IMR-90 (cell line): ENCODE measurements around the gene TLR3. TPM values are rescaled to one million over a fixed set of nuclear protein-coding genes. Genes with fewer than 3 reads are reported as not detected.

Experiments used
- ATAC-seq: fragments of 200-7000 bp; cut with Tn5 transposase; 2 replicates; pipeline ENCODE4 v1.9.1; 2020; ENCODE audit warnings: low read depth, mild to moderate bottlenecking, moderate library complexity
- BruUV-seq: library from RNA; stranded (reverse); fragments of 400-500 nt; replicated peaks from 2 replicates; lab custom pipeline; 2021; lab: Mats Ljungman, UMichigan
- CTCF ChIA-PET: fragments of 300-600 bp; formaldehyde crosslinking; extraction: SDS; loops from one replicate; lab custom pipeline; 2021; ENCODE audit warnings: antibody characterized with exemption; lab: Yijun Ruan, JAX
- POLR2A ChIA-PET: fragments of 300-600 bp; sonication (Branson Sonifier 250); formaldehyde crosslinking; loops from one replicate; lab custom pipeline; 2022; ENCODE audit warnings: antibody characterized with exemption; ENCODE audit not compliant: unreplicated experiment; lab: Charles Lee
- DNase-seq: peaks from one replicate; pipeline ENCODE4 v3.0.0; 2013
- H2AFZ ChIP-seq: replicated peaks from 2 replicates; pipeline ENCODE3; 2013; ENCODE audit warnings: low read length, mild to moderate bottlenecking; ENCODE audit not compliant: poor library complexity
- H2AK5ac ChIP-seq: 2 replicates; pipeline ENCODE4 v1.6.1; 2013; ENCODE audit warnings: low read depth, low read length, inconsistent platforms
- H2AK9ac ChIP-seq: replicated peaks from 2 replicates; pipeline ENCODE3; 2013; ENCODE audit warnings: mild to moderate bottlenecking, low read depth, low read length, moderate library complexity; ENCODE audit not compliant: poor library complexity
- H2BK120ac ChIP-seq: 2 replicates; pipeline ENCODE4 v1.6.1; 2013; ENCODE audit warnings: low read depth, low read length, inconsistent platforms
- H2BK15ac ChIP-seq: 3 replicates; pipeline ENCODE4 v1.6.1; 2013; ENCODE audit warnings: low read depth, low read length, inconsistent platforms
- H2BK20ac ChIP-seq: 2 replicates; pipeline ENCODE4 v1.6.1; 2013; ENCODE audit warnings: low read depth, mild to moderate bottlenecking, inconsistent platforms, low read length, moderate library complexity
- H2BK5ac ChIP-seq: 2 replicates; pipeline ENCODE4 v1.6.1; 2013; ENCODE audit warnings: mild to moderate bottlenecking, low read depth, low read length, inconsistent platforms; ENCODE audit not compliant: poor library complexity, severe bottlenecking
- H3K14ac ChIP-seq: replicated peaks from 2 replicates; pipeline ENCODE4 v1.6.1; 2013; ENCODE audit warnings: low read depth, low read length, inconsistent platforms
- H3K18ac ChIP-seq: 2 replicates; pipeline ENCODE4 v1.6.1; 2013; ENCODE audit warnings: low read depth, low read length, control low read depth
- H3K23ac ChIP-seq: 2 replicates; pipeline ENCODE4 v1.6.1; 2013; ENCODE audit warnings: low read depth, low read length, inconsistent platforms
- H3K27ac ChIP-seq: 2 replicates; pipeline ENCODE4 v1.5.1; 2013; ENCODE audit warnings: mild to moderate bottlenecking, control low read depth, low read length; ENCODE audit not compliant: insufficient read depth
- H3K27me3 ChIP-seq: 2 replicates; pipeline ENCODE4 v1.6.1; 2013; ENCODE audit warnings: low read length; ENCODE audit not compliant: control insufficient read depth, insufficient read depth
- H3K36me3 ChIP-seq: 2 replicates; pipeline ENCODE4 v1.6.1; 2013; ENCODE audit warnings: low read length, mixed read lengths; ENCODE audit not compliant: control insufficient read depth, insufficient read depth
- H3K4ac ChIP-seq: 2 replicates; pipeline ENCODE4 v1.6.1; 2013; ENCODE audit warnings: low read depth, low read length, inconsistent platforms
- H3K4me1 ChIP-seq: 2 replicates; pipeline ENCODE4 v1.6.1; 2013; ENCODE audit warnings: low read length, mixed read lengths; ENCODE audit not compliant: control insufficient read depth, insufficient read depth
- H3K4me2 ChIP-seq: 2 replicates; pipeline ENCODE4 v1.6.1; 2013; ENCODE audit warnings: low read depth, mild to moderate bottlenecking, control low read depth, low read length, moderate library complexity
- H3K4me3 ChIP-seq: 2 replicates; pipeline ENCODE4 v1.5.1; 2013; ENCODE audit warnings: low read depth, mild to moderate bottlenecking, control low read depth, low read length, moderate library complexity; ENCODE audit not compliant: insufficient read depth
- H3K56ac ChIP-seq: 2 replicates; pipeline ENCODE4 v1.6.1; 2013; ENCODE audit warnings: low read length, inconsistent platforms; ENCODE audit not compliant: insufficient read depth; ENCODE audit errors: extremely low read depth
- H3K79me1 ChIP-seq, 2 experiments: 2 replicates each; pipeline ENCODE4 v1.6.1; 2013; ENCODE audit warnings: low read length in 2 of 2, inconsistent platforms in 1 of 2, low read depth in 1 of 2
- H3K9ac ChIP-seq: 2 replicates; pipeline ENCODE4 v1.6.1; 2013; ENCODE audit warnings: low read depth, low read length, control low read depth
- H3K9me1 ChIP-seq: 2 replicates; pipeline ENCODE4 v1.6.1; 2013; ENCODE audit warnings: low read length, inconsistent platforms; ENCODE audit not compliant: insufficient read depth
- H3K9me3 ChIP-seq: 2 replicates; pipeline ENCODE4 v1.6.1; 2013; ENCODE audit warnings: low read length; ENCODE audit not compliant: control insufficient read depth, insufficient read depth
- H4K20me1 ChIP-seq: 2 replicates; pipeline ENCODE4 v1.6.1; 2013; ENCODE audit warnings: low read length, inconsistent platforms; ENCODE audit not compliant: insufficient read depth
- H4K5ac ChIP-seq: 2 replicates; pipeline ENCODE4 v1.6.1; 2013; ENCODE audit warnings: mild to moderate bottlenecking, low read depth, low read length, control low read depth
- H4K8ac ChIP-seq, 2 experiments: 2 replicates each; pipeline ENCODE4 v1.6.1; 2013; ENCODE audit warnings: low read depth in 2 of 2, low read length in 2 of 2, control low read depth in 1 of 2, inconsistent platforms in 1 of 2
- H4K91ac ChIP-seq: 2 replicates; pipeline ENCODE4 v1.6.1; 2013; ENCODE audit warnings: low read depth, low read length, inconsistent platforms; ENCODE audit not compliant: insufficient read depth
- BHLHE40 ChIP-seq: fragments of 150-350 bp; IDR thresholded peaks from 2 replicates; pipeline ENCODE4 v1.6.1; 2016; ENCODE audit warnings: mild to moderate bottlenecking, low read depth, low read length
- CEBPB ChIP-seq: IDR thresholded peaks from 2 replicates; pipeline ENCODE4 v1.6.1; 2012; ENCODE audit warnings: low read depth, low read length, improper control_type of control experiment
- FOS ChIP-seq: fragments of 150-350 bp; IDR thresholded peaks from 2 replicates; pipeline ENCODE4 v1.6.1; 2016; ENCODE audit warnings: low read depth, low read length
- MAFK ChIP-seq: IDR thresholded peaks from 2 replicates; pipeline ENCODE4 v1.6.1; 2012; ENCODE audit warnings: low read depth, low read length, improper control_type of control experiment
- MXI1 ChIP-seq: IDR thresholded peaks from 2 replicates; pipeline ENCODE4 v1.6.1; 2012; ENCODE audit warnings: low read depth, mild to moderate bottlenecking, low read length, moderate library complexity, borderline replicate concordance
- NFE2L2 ChIP-seq: fragments of 150-350 bp; IDR thresholded peaks from 2 replicates; pipeline ENCODE4 v1.6.1; 2016; ENCODE audit warnings: low read depth, mild to moderate bottlenecking, low read length
- POLR2A ChIP-seq: IDR thresholded peaks from 2 replicates; pipeline ENCODE4 v1.6.1; 2012; ENCODE audit warnings: mild to moderate bottlenecking, low read depth, low read length
- RAD21 ChIP-seq: IDR thresholded peaks from 2 replicates; pipeline ENCODE4 v1.6.1; 2012; ENCODE audit warnings: low read length, improper control_type of control experiment
- RCOR1 ChIP-seq: IDR thresholded peaks from 2 replicates; pipeline ENCODE4 v1.6.1; 2012; ENCODE audit warnings: mild to moderate bottlenecking, low read length, improper control_type of control experiment; ENCODE audit not compliant: insufficient replicate concordance
- USF2 ChIP-seq: fragments of 150-350 bp; IDR thresholded peaks from 2 replicates; pipeline ENCODE4 v1.6.1; 2017; ENCODE audit warnings: mild to moderate bottlenecking, antibody characterized with exemption, low read length, low read depth
- WGBS, 2 experiments: methylation state at CpG; one replicate each; pipeline versions ENCODE4 v1.1.5 to v1.1.7; 2013; ENCODE audit warnings: missing lambda C conversion rate in 2 of 2; ENCODE audit not compliant: insufficient read length in 1 of 2; ENCODE audit errors: extremely low coverage in 2 of 2; 5-methylcytosine and 5-hydroxymethylcytosine counted together
- dilution Hi-C: fragments of 300-500 bp; cut with HindIII; formaldehyde crosslinking; loops from one replicate; pipeline ENCODE4 v1.14.3; 2018; ENCODE audit warnings: low sequenced_read_pairs; ENCODE audit not compliant: unreplicated experiment
- in situ Hi-C: fragments of 300-500 bp; cut with MboI; formaldehyde crosslinking; loops from 3 replicates; pipeline ENCODE4 v1.14.3; 2019; ENCODE audit warnings: low sequenced_read_pairs, inconsistent platforms, mixed read lengths
- intact Hi-C: fragments of 100-400 bp; cut with micrococcal nuclease; formaldehyde crosslinking; loops from 2 replicates; pipeline ENCODE4 v1.10.0; 2022
- polyA plus RNA-seq, 3 experiments: library from polyadenylated mRNA; depleted of rRNA; stranded (reverse); fragments of >200 nt; gene quantifications; 2 replicates each; pipeline ENCODE4 v1.2.3, GENCODE V29; 2012; ENCODE audit warnings: low replicate concordance in 1 of 3
- total RNA-seq: library from RNA; depleted of rRNA; stranded (reverse); fragments of >200 nt; gene quantifications from 2 replicates; pipeline ENCODE4 v1.2.3, GENCODE V29; 2012
- TF ChIP-seq, protein P1 (sequence below): conservative IDR thresholded peaks from 2 replicates; pipeline ENCODE4 v1.5.1; 2012; ENCODE audit warnings: mild to moderate bottlenecking, low read depth, low read length, improper control_type of control experiment

Gene TLR3
- total and polyA plus RNA-seq, 2 of the 4 experiments (the other 2 are of a cell fraction): 0.12 to 0.36 TPM

- H2AK9ac ChIP-seq: no peak overlapping the region
- H3K9ac ChIP-seq: no peak overlapping the region
- H4K5ac ChIP-seq: no peak overlapping the region
- 90% methylated on average over 2 of the region's 7 CpGs; no CpG with 5 or more reads in 1 of the 2 experiments for WGBS, 2 experiments
- no peak overlapping the region for H3K4me3 ChIP-seq
- CTCF ChIA-PET: no interaction called here
- no peaks in the 10 kb centered on the region for H3K36me3 ChIP-seq
- H3K56ac ChIP-seq: no peak overlapping the region
- DNase-seq (no peak), ATAC-seq (no peak)
- no peaks in the 10 kb centered on the region for H3K9me1 ChIP-seq
- no peak overlapping the region for H3K23ac ChIP-seq
- no peak overlapping the region for H3K4ac ChIP-seq
- peaks cover 5% of the 10 kb centered on the region; the same call in 1 of the 2 replicates for H3K9me3 ChIP-seq
- in situ Hi-C loops (loop anchor here (5.0 to 25.0 kb wide), 3 partner anchors 373 to 838 kb away; no protein-coding TSS in a partner anchor), intact Hi-C loops (no loop called here), dilution Hi-C loops (no loop called here)
- H2BK20ac ChIP-seq: no peak overlapping the region
- H2AK5ac ChIP-seq: no peak overlapping the region
- H3K4me1 ChIP-seq: no peaks in the 10 kb centered on the region
- no peak overlapping the region for H2BK5ac ChIP-seq
- H4K91ac ChIP-seq: no peak overlapping the region
- no peaks in the 10 kb centered on the region for H3K79me1 ChIP-seq
- BruUV-seq: no TSS peak
- H3K27ac ChIP-seq: no peak overlapping the region
- H4K8ac ChIP-seq: no peak overlapping the region
- H3K18ac ChIP-seq: no peak overlapping the region
- no peak overlapping the region for H2BK15ac ChIP-seq
- H3K27me3 ChIP-seq: peaks cover 24% of the 10 kb centered on the region
- no peak overlapping the region for H3K14ac ChIP-seq
- H2BK120ac ChIP-seq: no peak overlapping the region
- no peak overlapping the region for H3K4me2 ChIP-seq
- no peaks in the 10 kb centered on the region for H4K20me1 ChIP-seq
- no peak overlapping the region for H2AFZ ChIP-seq
- POLR2A ChIA-PET: no interaction called here
- TF ChIP-seq FOS: no peak
- no peak for TF ChIP-seq NFE2L2
- TF ChIP-seq MXI1: no peak
- no peak for TF ChIP-seq RCOR1
- TF ChIP-seq, protein P1, sequence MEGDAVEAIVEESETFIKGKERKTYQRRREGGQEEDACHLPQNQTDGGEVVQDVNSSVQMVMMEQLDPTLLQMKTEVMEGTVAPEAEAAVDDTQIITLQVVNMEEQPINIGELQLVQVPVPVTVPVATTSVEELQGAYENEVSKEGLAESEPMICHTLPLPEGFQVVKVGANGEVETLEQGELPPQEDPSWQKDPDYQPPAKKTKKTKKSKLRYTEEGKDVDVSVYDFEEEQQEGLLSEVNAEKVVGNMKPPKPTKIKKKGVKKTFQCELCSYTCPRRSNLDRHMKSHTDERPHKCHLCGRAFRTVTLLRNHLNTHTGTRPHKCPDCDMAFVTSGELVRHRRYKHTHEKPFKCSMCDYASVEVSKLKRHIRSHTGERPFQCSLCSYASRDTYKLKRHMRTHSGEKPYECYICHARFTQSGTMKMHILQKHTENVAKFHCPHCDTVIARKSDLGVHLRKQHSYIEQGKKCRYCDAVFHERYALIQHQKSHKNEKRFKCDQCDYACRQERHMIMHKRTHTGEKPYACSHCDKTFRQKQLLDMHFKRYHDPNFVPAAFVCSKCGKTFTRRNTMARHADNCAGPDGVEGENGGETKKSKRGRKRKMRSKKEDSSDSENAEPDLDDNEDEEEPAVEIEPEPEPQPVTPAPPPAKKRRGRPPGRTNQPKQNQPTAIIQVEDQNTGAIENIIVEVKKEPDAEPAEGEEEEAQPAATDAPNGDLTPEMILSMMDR: no peak
- no peak for TF ChIP-seq MAFK
- TF ChIP-seq CEBPB: no peak
- TF ChIP-seq USF2: no peak
- no peak for TF ChIP-seq POLR2A
- TF ChIP-seq BHLHE40: no peak
- TF ChIP-seq RAD21: no peak
These were observed 43.6 kb upstream of the TLR3 start for GRCh38 chr4:186025408-186025690.
